Lower lobe of right lung (tissue), 2 donors: Measurements from ENCODE around the gene ASS1. TPM values are rescaled to one million over a fixed set of nuclear protein-coding genes. Genes with fewer than 3 reads are reported as not detected.

Source experiments
- ATAC-seq, 2 donors: fragments of 200-7000 bp; cut with Tn5 transposase; one replicate each; pipeline ENCODE4 v1.9.1; 2020 to 2022; ENCODE audit warnings: mild to moderate bottlenecking in 2 of 2, moderate library complexity in 2 of 2
- DNase-seq: peaks from one replicate; pipeline ENCODE4 v3.0.0-alpha.2; 2020
- H3K27ac ChIP-seq: fragments of 200-600 bp; one replicate; pipeline ENCODE4 v1.8.0; 2022
- H3K27me3 ChIP-seq: fragments of 200-600 bp; one replicate; pipeline ENCODE4 v1.8.0; 2022; ENCODE audit warnings: low read depth
- H3K36me3 ChIP-seq: fragments of 200-600 bp; one replicate; pipeline ENCODE4 v1.8.0; 2022; ENCODE audit warnings: mild to moderate bottlenecking
- H3K4me1 ChIP-seq: fragments of 200-600 bp; one replicate; pipeline ENCODE4 v1.8.0; 2022
- H3K4me3 ChIP-seq: fragments of 200-600 bp; one replicate; pipeline ENCODE4 v1.8.0; 2022; ENCODE audit warnings: mild to moderate bottlenecking
- H3K9me3 ChIP-seq: fragments of 200-600 bp; one replicate; pipeline ENCODE4 v1.8.0; 2022
- intact Hi-C: fragments of 100-400 bp; cut with DNase I; formaldehyde crosslinking; loops from one replicate; pipeline ENCODE4 v1.11.0; 2022
- total RNA-seq: library from RNA; stranded (reverse); fragmentation: NEBNext Ultra II Directional; extraction: Animal tissue kit (Norgen Biotek cat#: 25700); gene quantifications from one replicate; pipeline ENCODE4 v1.2.1, GENCODE V29; 2021
- TF ChIP-seq, protein P1 (sequence below): fragments of 200-600 bp; IDR thresholded peaks from one replicate; pipeline ENCODE4 v1.8.0; 2022; ENCODE audit warnings: antibody characterized with exemption, mild to moderate bottlenecking
- donor health status: DM: no; HTN: yes; CAD: no; lungs with severe emphysema.

The ASS1 gene
- total RNA-seq, 1 donor from 2014 or later: 75.2 TPM

GRCh38 chr9:130473566-130473965 lies 28.8 kb downstream of the ASS1 start:
- ATAC-seq (no peak), DNase-seq (no peak)
- Histone ChIP-seq H3K4me3 (no peak overlapping the region), H3K4me1 (no peaks in the 10 kb centered on the region), H3K36me3 (peaks cover 35% of the 10 kb centered on the region), H3K9me3 (no peaks in the 10 kb centered on the region), H3K27me3 (no peaks in the 10 kb centered on the region), H3K27ac (no peak overlapping the region)
- intact Hi-C loops: no loop called here
- TF ChIP-seq, protein P1, sequence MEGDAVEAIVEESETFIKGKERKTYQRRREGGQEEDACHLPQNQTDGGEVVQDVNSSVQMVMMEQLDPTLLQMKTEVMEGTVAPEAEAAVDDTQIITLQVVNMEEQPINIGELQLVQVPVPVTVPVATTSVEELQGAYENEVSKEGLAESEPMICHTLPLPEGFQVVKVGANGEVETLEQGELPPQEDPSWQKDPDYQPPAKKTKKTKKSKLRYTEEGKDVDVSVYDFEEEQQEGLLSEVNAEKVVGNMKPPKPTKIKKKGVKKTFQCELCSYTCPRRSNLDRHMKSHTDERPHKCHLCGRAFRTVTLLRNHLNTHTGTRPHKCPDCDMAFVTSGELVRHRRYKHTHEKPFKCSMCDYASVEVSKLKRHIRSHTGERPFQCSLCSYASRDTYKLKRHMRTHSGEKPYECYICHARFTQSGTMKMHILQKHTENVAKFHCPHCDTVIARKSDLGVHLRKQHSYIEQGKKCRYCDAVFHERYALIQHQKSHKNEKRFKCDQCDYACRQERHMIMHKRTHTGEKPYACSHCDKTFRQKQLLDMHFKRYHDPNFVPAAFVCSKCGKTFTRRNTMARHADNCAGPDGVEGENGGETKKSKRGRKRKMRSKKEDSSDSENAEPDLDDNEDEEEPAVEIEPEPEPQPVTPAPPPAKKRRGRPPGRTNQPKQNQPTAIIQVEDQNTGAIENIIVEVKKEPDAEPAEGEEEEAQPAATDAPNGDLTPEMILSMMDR: no peak

DNA sequence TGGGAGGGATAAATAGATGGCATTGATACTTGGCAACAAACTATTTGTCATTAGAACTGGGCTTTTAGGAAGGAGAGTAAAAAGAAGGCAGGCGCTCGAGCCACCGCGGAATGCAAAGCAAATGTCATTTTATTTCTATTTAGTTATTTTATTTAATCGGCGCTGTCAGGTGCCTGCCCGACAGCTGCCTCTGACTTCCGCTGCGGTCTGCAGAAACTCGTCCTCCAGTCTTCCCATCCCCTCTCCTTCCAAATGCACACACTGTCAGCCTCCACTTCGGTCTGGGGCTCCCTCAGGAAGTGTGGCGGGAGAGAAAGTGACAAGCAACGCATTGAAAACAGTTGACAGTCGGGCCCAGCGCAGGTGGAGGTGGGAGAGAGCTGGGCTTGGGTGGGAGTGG lies 29.3 kb downstream of the ASS1 start:
- Histone ChIP-seq H3K27ac (no peak overlapping the region), H3K4me1 (no peaks in the 10 kb centered on the region), H3K4me3 (no peak overlapping the region), H3K27me3 (no peaks in the 10 kb centered on the region), H3K9me3 (no peaks in the 10 kb centered on the region), H3K36me3 (peaks cover 31% of the 10 kb centered on the region)
- DNase-seq (no peak), ATAC-seq (no peak)
- TF ChIP-seq, protein P1: no peak
- intact Hi-C loops: no loop called here

GRCh38 chr9:130476151-130476730 lies 31.5 kb downstream of the ASS1 start:
- H3K4me3 ChIP-seq: no peak overlapping the region
- TF ChIP-seq, protein P1: no peak
- no peak for ATAC-seq
- H3K27ac ChIP-seq: no peak overlapping the region
- H3K36me3 ChIP-seq: peaks cover 24% of the 10 kb centered on the region
- no peaks in the 10 kb centered on the region for H3K9me3 ChIP-seq
- H3K4me1 ChIP-seq: no peaks in the 10 kb centered on the region
- intact Hi-C loops: no loop called here
- DNase-seq: no peak
- no peaks in the 10 kb centered on the region for H3K27me3 ChIP-seq

GRCh38 chr9:130477564-130477963 lies 32.8 kb downstream of the ASS1 start:
- Histone ChIP-seq H3K27ac (no peak overlapping the region), H3K4me3 (no peak overlapping the region), H3K27me3 (no peaks in the 10 kb centered on the region), H3K4me1 (no peaks in the 10 kb centered on the region), H3K36me3 (peaks cover 18% of the 10 kb centered on the region), H3K9me3 (no peaks in the 10 kb centered on the region)
- no peak for ATAC-seq
- intact Hi-C loops: no loop called here
- TF ChIP-seq, protein P1: no peak
- DNase-seq: no peak

DNA sequence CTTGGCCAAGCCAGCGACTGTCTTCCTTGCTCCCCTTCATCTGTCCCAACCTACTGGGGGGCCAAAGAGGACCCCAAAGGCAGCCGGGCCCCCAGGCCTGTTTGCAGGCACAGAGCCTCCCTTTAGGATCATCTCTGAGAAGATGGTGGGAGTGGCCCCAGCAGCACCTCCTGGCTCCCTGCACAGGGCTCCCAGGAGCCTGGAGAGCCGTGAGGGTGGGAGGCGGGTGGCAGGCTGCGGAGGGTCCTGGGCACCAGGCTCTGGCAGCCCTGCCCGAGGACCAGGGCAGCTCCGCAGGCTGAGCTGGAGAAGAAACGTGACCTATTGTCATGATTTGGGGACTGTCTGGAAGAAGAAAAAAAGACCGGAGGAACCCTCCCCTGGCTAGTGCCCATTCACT lies 33.4 kb downstream of the ASS1 start:
- DNase-seq (no peak), ATAC-seq (no peak)
- H3K9me3 ChIP-seq: no peaks in the 10 kb centered on the region
- H3K4me3 ChIP-seq: no peak overlapping the region
- peaks cover 18% of the 10 kb centered on the region for H3K36me3 ChIP-seq
- no peak overlapping the region for H3K27ac ChIP-seq
- H3K4me1 ChIP-seq: no peaks in the 10 kb centered on the region
- TF ChIP-seq, protein P1: no peak
- intact Hi-C loops: no loop called here
- H3K27me3 ChIP-seq: no peaks in the 10 kb centered on the region
